ENCODE results near the gene ZNF718. TPM values are rescaled to one million over a fixed set of nuclear protein-coding genes. Genes with fewer than 3 reads are reported as not detected.

The ZNF718 gene
- total RNA-seq, 5 donors from 2014 or later (not counting 1 experiment from before 2014, with no cell fraction given) = 6.6 to 10.3 (median 8.6) TPM

DNA sequence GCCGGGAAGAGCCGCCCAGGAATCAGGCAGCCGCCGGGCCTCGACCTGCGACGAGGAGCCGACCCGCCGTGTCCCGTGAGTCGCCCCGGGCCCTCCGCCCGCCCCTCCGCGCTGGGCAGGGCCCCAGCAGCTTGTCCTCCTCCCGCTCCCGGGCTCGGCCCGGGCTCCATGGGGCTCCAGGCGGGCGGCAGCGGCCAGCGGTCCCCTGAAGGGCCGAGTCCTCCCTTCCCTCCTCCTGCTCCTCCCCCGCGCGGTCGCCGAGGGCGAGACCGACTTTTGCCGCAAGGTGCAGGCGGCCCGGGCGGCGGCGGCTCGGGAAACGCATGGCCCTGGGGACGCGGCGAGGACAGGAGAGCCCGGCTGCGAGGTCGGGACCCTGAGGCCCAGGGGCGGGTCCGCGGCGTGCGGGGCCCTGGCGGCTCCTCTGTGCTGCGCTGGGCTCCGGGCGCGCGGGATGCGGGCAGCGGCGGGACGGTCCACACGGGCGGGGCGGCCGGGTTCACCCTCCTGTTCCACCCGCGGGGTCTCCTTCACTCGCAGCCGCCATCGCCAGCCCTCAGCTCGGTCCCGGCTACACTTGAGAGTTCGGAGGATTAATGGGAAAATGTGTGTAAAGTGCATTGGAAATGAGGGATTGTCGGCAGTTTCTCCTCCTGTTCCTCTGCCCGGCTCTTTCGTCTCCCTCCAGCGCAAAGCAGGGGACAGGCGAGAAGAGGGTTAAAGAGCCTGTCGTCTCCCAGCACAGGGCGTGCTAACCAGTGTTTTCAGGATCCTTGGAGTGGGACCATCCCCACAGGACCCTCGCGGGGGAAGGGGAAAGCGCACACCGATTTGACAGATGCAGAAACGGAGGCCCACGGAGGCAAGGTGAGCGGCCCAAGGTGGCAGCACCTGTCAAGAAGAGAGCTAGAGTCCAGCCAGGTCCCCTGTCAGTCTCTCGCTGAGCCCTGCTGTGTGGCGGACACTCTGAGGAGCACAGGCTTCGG lies 16.6 kb upstream of the ZNF718 start:
- peaks cover 59 to 62% of the 10 kb centered on the region in 2 donors for H3K27me3 Mint-ChIP-seq
- no peaks in the 10 kb centered on the region for H3K36me3 ChIP-seq (ENCODE audit: control insufficient read depth in 2 of 2, extremely low read depth in 1 of 2, insufficient read depth in 1 of 2, low read length in 1 of 2)
- peaks cover 6% of the 10 kb centered on the region for H3K9me3 ChIP-seq
- no peaks in the 10 kb centered on the region for H3K4me1 ChIP-seq (ENCODE audit: control insufficient read depth in 1 of 2, extremely low read depth in 1 of 2, insufficient read depth in 2 of 2, low read length in 2 of 2)
- no peak for DNase-seq
- ChIA-PET CTCF (no interaction called here), POLR2A (no interaction called here)
- H3K4me3 ChIP-seq (ENCODE audit: control insufficient read depth in 1 of 2, extremely low read depth in 1 of 2, low read length in 1 of 2) = peak overlapping the region in 1 of 2 donors; percentile 49
- no peak overlapping the region for H3K27ac ChIP-seq (ENCODE audit: low read length)
- H3K27me3 ChIP-seq (replicated peaks in 1 of 2; ENCODE audit: control insufficient read depth in 2 of 2, extremely low read depth in 1 of 2, insufficient read depth in 2 of 2, low read length in 1 of 2) = peaks cover 16 to 40% of the 10 kb centered on the region in 2 experiments
- 27% methylated on average over 75 of the region's 91 CpGs for WGBS (ENCODE audit: insufficient coverage)
- peaks cover 31 to 57% (median 43%) of the 10 kb centered on the region in 3 donors for H3K9me3 Mint-ChIP-seq
- H3K4me3 Mint-ChIP-seq = peak overlapping the region in 1 of 3 donors; percentile 56
- no peak overlapping the region for H3K27ac Mint-ChIP-seq
- peaks cover 0 to 11% (median 2%) of the 10 kb centered on the region in 3 donors for H3K4me1 Mint-ChIP-seq
- H3K36me3 Mint-ChIP-seq = peaks cover 20% of the 10 kb centered on the region
- ATAC-seq (replicated peaks in 1 of 4) = no peak

DNA sequence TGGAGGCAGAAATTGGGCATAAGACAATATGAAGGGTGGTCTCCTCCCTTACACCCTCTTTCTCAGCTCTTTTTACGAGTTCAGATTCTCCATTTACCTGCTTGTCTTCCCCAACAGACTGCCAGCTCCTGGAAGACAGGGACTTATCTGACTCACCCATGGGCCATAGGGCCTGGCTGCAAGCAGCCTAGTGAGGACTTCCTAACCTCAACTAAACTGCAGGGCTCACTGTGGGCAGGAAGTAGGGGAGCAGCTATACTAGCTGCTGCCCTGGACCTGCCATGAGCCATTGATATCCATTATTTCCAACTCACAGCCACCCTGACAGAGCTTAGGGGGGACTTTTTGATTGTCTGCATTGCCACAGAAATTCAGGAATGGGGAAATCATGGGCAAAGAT lies 11.5 kb upstream of the ZNF718 start:
- Histone ChIP-seq H3K9me3 (no peaks in the 10 kb centered on the region), H3K27ac (ENCODE audit: low read length) (no peak overlapping the region), H3K4me1 (ENCODE audit: control insufficient read depth in 1 of 2, extremely low read depth in 1 of 2, insufficient read depth in 2 of 2, low read length in 2 of 2) (no peaks in the 10 kb centered on the region), H3K4me3 (ENCODE audit: control insufficient read depth in 1 of 2, extremely low read depth in 1 of 2, low read length in 1 of 2) (no peak overlapping the region), H3K27me3 (replicated peaks in 1 of 2; ENCODE audit: control insufficient read depth in 2 of 2, extremely low read depth in 1 of 2, insufficient read depth in 2 of 2, low read length in 1 of 2) (peaks cover 5 to 32% of the 10 kb centered on the region in 2 experiments), H3K36me3 (ENCODE audit: control insufficient read depth in 2 of 2, extremely low read depth in 1 of 2, insufficient read depth in 1 of 2, low read length in 1 of 2) (no peaks in the 10 kb centered on the region)
- no peak overlapping the region for H3K4me3 Mint-ChIP-seq
- DNase-seq = no peak
- ChIA-PET POLR2A (no interaction called here), CTCF (no interaction called here)
- peaks cover 2 to 11% (median 2%) of the 10 kb centered on the region in 3 donors for H3K4me1 Mint-ChIP-seq
- peaks cover 31 to 51% (median 32%) of the 10 kb centered on the region in 3 donors for H3K9me3 Mint-ChIP-seq
- ATAC-seq (replicated peaks in 1 of 4) = no peak
- H3K27ac Mint-ChIP-seq = no peak overlapping the region
- 60% methylated on average over 1 of the region's 1 CpG for WGBS (ENCODE audit: insufficient coverage)
- peaks cover 22% of the 10 kb centered on the region for H3K36me3 Mint-ChIP-seq
- H3K27me3 Mint-ChIP-seq = peaks cover 32 to 35% of the 10 kb centered on the region in 2 donors

DNA sequence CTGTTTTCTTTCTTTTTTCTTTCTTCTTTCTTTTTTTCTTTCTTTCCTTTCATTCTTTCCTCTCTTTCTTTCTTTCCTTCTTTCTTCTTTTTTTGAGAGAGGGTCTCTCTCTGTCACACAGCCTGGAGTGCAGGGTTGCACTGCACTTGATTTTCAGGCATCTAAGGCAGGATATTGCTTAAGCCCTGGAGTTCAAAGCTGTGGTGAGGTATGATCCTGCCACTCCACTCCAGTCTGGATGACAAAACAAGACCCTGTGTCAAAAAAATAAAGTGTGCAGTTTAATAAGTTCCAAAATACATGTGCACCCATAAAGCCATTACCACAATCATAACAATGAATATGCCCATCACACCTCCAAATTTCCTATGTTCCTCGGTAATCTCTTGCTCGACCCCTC lies 10.6 kb upstream of the ZNF718 start:
- peaks cover 0 to 6% (median 2%) of the 10 kb centered on the region in 3 donors for H3K4me1 Mint-ChIP-seq
- peaks cover 0 to 22% of the 10 kb centered on the region in 2 experiments for H3K27me3 ChIP-seq (replicated peaks in 1 of 2; ENCODE audit: control insufficient read depth in 2 of 2, extremely low read depth in 1 of 2, insufficient read depth in 2 of 2, low read length in 1 of 2)
- no peaks in the 10 kb centered on the region for H3K4me1 ChIP-seq (ENCODE audit: control insufficient read depth in 1 of 2, extremely low read depth in 1 of 2, insufficient read depth in 2 of 2, low read length in 2 of 2)
- H3K27me3 Mint-ChIP-seq = peaks cover 24 to 25% of the 10 kb centered on the region in 2 donors
- peaks cover 27 to 50% (median 31%) of the 10 kb centered on the region in 3 donors for H3K9me3 Mint-ChIP-seq
- ChIA-PET CTCF (no interaction called here), POLR2A (no interaction called here)
- DNase-seq (no peak), ATAC-seq (replicated peaks in 1 of 4) (no peak)
- no peaks in the 10 kb centered on the region for H3K36me3 ChIP-seq (ENCODE audit: control insufficient read depth in 2 of 2, extremely low read depth in 1 of 2, insufficient read depth in 1 of 2, low read length in 1 of 2)
- H3K4me3 ChIP-seq (ENCODE audit: control insufficient read depth in 1 of 2, extremely low read depth in 1 of 2, low read length in 1 of 2) = no peak overlapping the region
- no peaks in the 10 kb centered on the region for H3K9me3 ChIP-seq
- H3K27ac Mint-ChIP-seq = no peak overlapping the region
- WGBS (ENCODE audit: insufficient coverage) = no CpG with 5 or more reads among the region's 2 CpGs
- H3K4me3 Mint-ChIP-seq = no peak overlapping the region
- peaks cover 19% of the 10 kb centered on the region for H3K36me3 Mint-ChIP-seq
- no peak overlapping the region for H3K27ac ChIP-seq (ENCODE audit: low read length)

DNA sequence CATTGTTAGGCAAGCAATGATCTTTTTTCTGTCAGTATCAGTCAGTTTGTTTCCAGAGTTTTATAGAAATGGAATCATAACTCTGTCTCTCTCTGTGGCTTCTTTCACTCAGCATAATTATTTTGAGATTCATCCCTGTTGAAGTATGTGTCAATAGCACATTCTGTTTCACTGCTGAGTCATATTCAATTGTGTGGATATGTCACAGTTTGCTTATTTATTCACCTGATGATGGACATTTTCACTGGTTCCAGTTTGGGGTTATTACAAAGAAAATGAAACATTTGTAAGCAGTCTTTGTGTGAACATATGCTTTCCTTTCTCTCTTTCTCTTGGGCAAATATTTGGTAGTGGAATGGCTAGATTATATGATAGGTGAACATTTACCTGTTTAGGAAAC lies 10.2 kb upstream of the ZNF718 start:
- Mint-ChIP-seq H3K4me1 (peaks cover 0 to 2% (median 2%) of the 10 kb centered on the region in 3 donors), H3K27me3 (peaks cover 19 to 21% of the 10 kb centered on the region in 2 donors), H3K4me3 (no peak overlapping the region), H3K9me3 (peaks cover 23 to 48% (median 26%) of the 10 kb centered on the region in 3 donors), H3K27ac (no peak overlapping the region), H3K36me3 (peaks cover 18% of the 10 kb centered on the region)
- POLR2A ChIA-PET = no interaction called here
- CTCF ChIA-PET = no interaction called here
- ATAC-seq (replicated peaks in 1 of 4) (no peak), DNase-seq (no peak)
- Histone ChIP-seq H3K9me3 (no peaks in the 10 kb centered on the region), H3K4me1 (ENCODE audit: control insufficient read depth in 1 of 2, extremely low read depth in 1 of 2, insufficient read depth in 2 of 2, low read length in 2 of 2) (no peaks in the 10 kb centered on the region), H3K4me3 (ENCODE audit: control insufficient read depth in 1 of 2, extremely low read depth in 1 of 2, low read length in 1 of 2) (no peak overlapping the region), H3K36me3 (ENCODE audit: control insufficient read depth in 2 of 2, extremely low read depth in 1 of 2, insufficient read depth in 1 of 2, low read length in 1 of 2) (no peaks in the 10 kb centered on the region), H3K27me3 (replicated peaks in 1 of 2; ENCODE audit: control insufficient read depth in 2 of 2, extremely low read depth in 1 of 2, insufficient read depth in 2 of 2, low read length in 1 of 2) (peaks cover 0 to 18% of the 10 kb centered on the region in 2 experiments), H3K27ac (ENCODE audit: low read length) (no peak overlapping the region)

DNA sequence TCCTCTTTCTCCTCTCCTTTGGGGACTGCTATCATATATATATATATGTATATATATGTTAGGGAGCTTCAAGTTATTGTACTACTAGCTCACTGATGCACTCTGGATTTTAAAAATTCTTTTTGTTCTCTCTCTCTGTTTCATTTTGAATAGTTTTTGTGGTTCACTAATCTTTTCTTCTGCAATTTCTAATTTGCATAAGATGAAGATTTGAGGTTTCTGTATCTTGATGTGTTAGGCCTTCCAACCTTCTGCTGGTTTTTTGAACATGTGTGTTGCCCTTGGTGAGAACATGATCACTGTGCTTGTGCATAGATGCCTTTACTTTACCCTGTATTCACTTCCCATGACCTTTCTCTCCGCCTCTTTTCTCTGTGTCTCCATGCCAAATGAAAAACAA lies 7.8 kb upstream of the ZNF718 start:
- no peak overlapping the region for H3K27ac Mint-ChIP-seq
- Histone ChIP-seq H3K27me3 (replicated peaks in 1 of 2; ENCODE audit: control insufficient read depth in 2 of 2, extremely low read depth in 1 of 2, insufficient read depth in 2 of 2, low read length in 1 of 2) (peaks cover 0 to 6% of the 10 kb centered on the region in 2 experiments), H3K36me3 (ENCODE audit: control insufficient read depth in 2 of 2, extremely low read depth in 1 of 2, insufficient read depth in 1 of 2, low read length in 1 of 2) (no peaks in the 10 kb centered on the region), H3K4me1 (ENCODE audit: control insufficient read depth in 1 of 2, extremely low read depth in 1 of 2, insufficient read depth in 2 of 2, low read length in 2 of 2) (peaks cover 0 to 13% of the 10 kb centered on the region in 2 experiments), H3K9me3 (peaks cover 2% of the 10 kb centered on the region), H3K27ac (ENCODE audit: low read length) (no peak overlapping the region), H3K4me3 (ENCODE audit: control insufficient read depth in 1 of 2, extremely low read depth in 1 of 2, low read length in 1 of 2) (no peak overlapping the region)
- H3K9me3 Mint-ChIP-seq = peaks cover 16 to 35% (median 17%) of the 10 kb centered on the region in 3 donors
- no CpG with 5 or more reads among the region's 1 CpG for WGBS (ENCODE audit: insufficient coverage)
- H3K4me3 Mint-ChIP-seq = no peak overlapping the region
- peaks cover 13% of the 10 kb centered on the region for H3K36me3 Mint-ChIP-seq
- CTCF ChIA-PET = interaction anchor here in 1 of 2 donors (0.6 kb wide), 1 partner anchor 318 kb away, joined by 3 read pairs; no protein-coding TSS in a partner anchor
- POLR2A ChIA-PET = no interaction called here
- H3K4me1 Mint-ChIP-seq = peaks cover 10 to 15% (median 11%) of the 10 kb centered on the region in 3 donors
- DNase-seq (no peak), ATAC-seq (replicated peaks in 1 of 4) (no peak)
- peaks cover 1 to 2% of the 10 kb centered on the region in 2 donors for H3K27me3 Mint-ChIP-seq

GRCh38 chr4:120616-121015 lies 3.7 kb upstream of the ZNF718 start:
- POLR2A ChIA-PET = no interaction called here
- peak overlapping the region in 1 of 3 donors; percentile 75 for H3K4me3 Mint-ChIP-seq
- peaks cover 9 to 38% (median 20%) of the 10 kb centered on the region in 3 donors for H3K9me3 Mint-ChIP-seq

More at GRCh38 chr4:120616-121015, 3.7 kb upstream of the ZNF718 start:
- Histone ChIP-seq H3K36me3 (ENCODE audit: control insufficient read depth in 2 of 2, extremely low read depth in 1 of 2, insufficient read depth in 1 of 2, low read length in 1 of 2) (no peaks in the 10 kb centered on the region), H3K27me3 (replicated peaks in 1 of 2; ENCODE audit: control insufficient read depth in 2 of 2, extremely low read depth in 1 of 2, insufficient read depth in 2 of 2, low read length in 1 of 2) (peaks cover 0 to 2% of the 10 kb centered on the region in 2 experiments), H3K9me3 (peaks cover 2% of the 10 kb centered on the region), H3K4me3 (ENCODE audit: control insufficient read depth in 1 of 2, extremely low read depth in 1 of 2, low read length in 1 of 2) (peak overlapping the region in 1 of 2 donors; percentile 15), H3K27ac (ENCODE audit: low read length) (peak overlapping the region; percentile 73), H3K4me1 (ENCODE audit: control insufficient read depth in 1 of 2, extremely low read depth in 1 of 2, insufficient read depth in 2 of 2, low read length in 2 of 2) (peaks cover 0 to 35% of the 10 kb centered on the region in 2 experiments)
- Mint-ChIP-seq H3K27me3 (no peaks in the 10 kb centered on the region), H3K4me1 (peaks cover 30 to 38% (median 34%) of the 10 kb centered on the region in 3 donors), H3K36me3 (peaks cover 18% of the 10 kb centered on the region), H3K27ac (peak overlapping the region; percentile 76 to 82)
- DNase-seq = no peak
- CTCF ChIA-PET = interaction anchor here in 1 of 2 donors (0.9 kb wide), 1 partner anchor 93 kb away, joined by 3 read pairs; no protein-coding TSS in a partner anchor
- no peak for ATAC-seq (replicated peaks in 1 of 4)
- WGBS (ENCODE audit: insufficient coverage) = 79% methylated on average over 3 of the region's 5 CpGs

All from T-cell (primary cell).